H54 (cell line): ENCODE measurements around the gene ZNF710.
A peak's percentile ranks its signal among the peaks of the same experiment; 100 is the strongest.

ENCODE experiments used
- DNase-seq: peaks from one replicate; pipeline ENCODE4 v3.0.0; 2011; ENCODE audit warnings: low spot score, mixed read lengths; ENCODE audit not compliant: insufficient read length
- FAIRE-seq: peaks from 3 replicates; lab custom pipeline; 2011; peaks lifted over from hg19 to GRCh38; lab: Jason Lieb, UNC
- POLR2A ChIP-seq: IDR thresholded peaks from 2 replicates; pipeline ENCODE4 v1.6.1; 2011; ENCODE audit warnings: low read depth, mild to moderate bottlenecking, low read length

The ZNF710 gene

GRCh38 chr15:90035095-90035839 is 34.1 kb downstream of the ZNF710 start:
- no peak for DNase-seq
- TF ChIP-seq POLR2A = no peak
- no peak for FAIRE-seq

DNA sequence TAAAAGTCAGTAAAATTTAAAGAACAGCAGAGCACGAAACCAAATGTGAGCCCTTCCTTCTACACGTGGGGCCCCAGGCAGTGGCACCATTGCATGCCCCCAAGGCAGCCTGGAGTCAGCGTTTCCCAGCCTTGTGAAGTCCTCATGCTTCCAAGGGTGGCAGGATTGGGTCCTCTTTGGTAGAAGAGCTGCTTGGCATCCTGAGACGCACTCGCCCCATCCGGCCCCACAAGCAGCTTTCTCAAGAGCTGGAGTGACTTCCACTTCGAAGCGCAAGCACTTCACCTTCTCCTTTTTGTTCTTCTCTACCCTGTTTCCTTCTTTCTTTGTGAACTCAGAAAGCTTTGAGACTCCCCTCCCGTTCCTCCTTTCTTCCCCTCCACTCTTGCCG is 34.7 kb downstream of the ZNF710 start:
- FAIRE-seq (no peak), DNase-seq (no peak)
- TF ChIP-seq POLR2A = no peak

GRCh38 chr15:90036343-90036742 is 35.2 kb downstream of the ZNF710 start:
- FAIRE-seq = no peak
- no peak for DNase-seq
- TF ChIP-seq POLR2A = no peak

DNA sequence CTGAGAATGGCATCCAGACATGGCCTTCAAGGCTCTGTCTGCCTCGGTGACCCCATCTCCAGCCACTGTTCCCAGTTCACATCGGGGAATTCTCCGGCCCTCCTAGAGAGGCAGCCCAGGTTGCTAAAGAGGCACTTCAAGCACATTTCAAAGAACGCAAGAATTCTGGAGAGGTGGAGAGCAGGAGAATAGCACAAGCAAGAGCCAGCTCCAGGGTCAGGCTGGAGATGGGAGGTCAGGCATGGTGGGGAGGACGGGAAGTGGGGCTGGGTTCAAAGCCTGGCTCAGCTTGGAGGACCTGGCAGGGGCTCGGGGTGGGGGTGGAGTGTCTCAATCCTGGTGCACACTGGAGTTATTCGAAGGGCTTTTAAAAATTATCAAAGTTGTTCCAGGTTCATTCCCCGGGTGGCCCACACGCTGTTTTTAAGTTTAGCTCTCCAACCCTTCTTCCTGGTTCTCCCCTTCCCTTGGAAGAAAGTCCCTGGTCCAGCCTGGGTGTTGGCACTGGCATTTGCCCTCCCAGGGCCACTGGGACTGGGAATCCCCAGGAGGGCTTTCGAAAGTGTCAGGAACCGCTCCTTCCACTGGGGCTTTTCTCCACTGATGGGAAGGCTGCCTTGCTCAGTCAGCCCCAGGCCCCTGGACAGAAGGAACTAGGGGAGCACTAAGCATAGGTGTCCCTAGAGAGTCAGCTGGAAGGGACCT is 35.8 kb downstream of the ZNF710 start:
- no peak for TF ChIP-seq POLR2A
- no peak for FAIRE-seq
- no peak for DNase-seq

DNA sequence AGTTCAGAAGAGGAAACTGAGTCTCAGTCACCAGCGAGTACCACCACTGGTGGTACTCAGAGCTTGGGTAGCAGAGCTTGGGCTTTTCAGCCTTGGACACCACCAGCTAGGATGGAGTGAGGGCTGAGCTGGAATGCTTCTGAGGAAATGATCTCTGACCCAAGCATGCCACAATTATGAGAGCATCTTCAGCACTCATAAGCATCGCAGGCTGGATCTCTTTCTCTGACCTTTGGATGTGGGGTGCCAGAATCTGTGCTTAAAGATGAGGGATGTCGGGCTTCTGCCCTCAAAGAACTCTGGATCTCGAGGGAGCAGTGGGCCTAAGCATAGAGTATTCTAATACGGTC is 36.4 kb downstream of the ZNF710 start:
- DNase-seq = peak; percentile 40
- FAIRE-seq = no peak
- TF ChIP-seq POLR2A = no peak

DNA sequence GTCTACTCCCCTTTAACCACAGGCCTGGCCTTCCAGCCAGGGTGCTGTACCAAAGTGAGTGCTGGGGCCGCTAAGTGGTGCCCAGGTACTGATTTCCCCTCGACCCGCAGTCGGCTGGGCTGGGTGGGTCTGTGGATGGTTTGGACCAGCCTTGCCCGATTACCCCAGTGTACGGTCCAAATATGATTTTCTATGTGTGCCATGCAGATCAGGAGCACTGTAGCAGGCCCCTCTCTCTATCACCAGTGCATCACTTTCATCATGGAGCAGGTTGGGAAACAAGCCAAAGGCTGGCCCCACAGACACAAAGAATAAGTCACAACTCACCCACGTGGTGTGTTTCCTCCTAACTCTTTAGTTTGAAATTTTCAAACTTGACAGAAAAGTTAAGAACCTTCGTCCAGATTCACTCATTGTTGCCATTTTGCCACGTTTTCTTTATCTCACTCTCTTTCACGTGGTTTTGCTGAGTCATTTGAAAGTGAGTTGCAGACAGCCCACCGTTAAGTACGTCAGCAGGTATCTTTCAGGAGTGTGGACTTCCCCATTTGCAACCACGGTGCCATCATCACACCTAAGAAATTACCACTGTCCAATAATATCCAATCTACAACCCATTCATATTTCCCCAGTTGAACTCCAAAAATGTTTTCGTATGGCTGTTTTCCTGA is 37.0 kb downstream of the ZNF710 start:
- DNase-seq (no peak), FAIRE-seq (no peak)
- TF ChIP-seq POLR2A = no peak

DNA sequence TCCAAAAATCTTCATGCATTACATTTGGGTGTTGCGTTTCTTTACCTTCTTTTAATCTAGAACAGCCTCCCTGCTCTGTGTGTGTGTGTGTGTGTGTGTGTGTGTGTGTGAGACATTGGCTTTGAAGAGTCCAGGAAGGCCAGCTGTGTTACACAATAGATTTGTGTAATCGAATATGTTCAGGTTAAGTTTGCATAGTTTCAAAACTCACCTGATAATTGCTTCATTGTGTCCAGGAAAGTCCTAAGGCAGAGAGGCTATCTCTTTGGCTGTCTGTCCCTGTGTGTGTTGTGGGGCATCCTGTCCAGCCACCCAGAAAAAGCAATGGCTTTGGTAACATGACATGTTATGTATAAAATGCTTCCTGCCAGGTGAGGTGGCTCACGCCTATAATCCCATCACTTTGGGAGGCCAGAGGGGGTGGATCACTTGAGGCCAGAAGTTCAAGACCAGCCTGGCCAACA is 37.5 kb downstream of the ZNF710 start:
- FAIRE-seq = no peak
- no peak for TF ChIP-seq POLR2A
- no peak for DNase-seq

DNA sequence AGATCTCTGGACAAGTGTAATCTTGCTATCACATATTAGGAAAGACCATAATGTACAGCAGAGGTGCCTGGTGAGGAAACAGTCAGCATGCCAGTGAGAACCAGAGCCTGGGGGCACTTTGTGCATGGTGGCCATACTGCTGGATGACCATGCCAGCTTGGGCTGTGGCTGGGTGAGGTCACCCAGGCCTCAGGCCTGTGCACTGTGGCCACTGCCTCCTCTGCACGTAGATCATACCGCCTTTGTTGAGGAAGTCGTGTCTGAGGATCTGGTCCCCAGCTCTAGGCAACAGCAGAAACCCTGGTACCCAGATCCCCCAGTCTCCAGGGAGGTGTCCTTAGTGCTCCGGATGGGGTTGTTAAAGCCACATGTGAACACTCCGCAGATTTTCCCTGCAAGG is 38.9 kb downstream of the ZNF710 start:
- FAIRE-seq (no peak), DNase-seq (no peak)
- no peak for TF ChIP-seq POLR2A

DNA sequence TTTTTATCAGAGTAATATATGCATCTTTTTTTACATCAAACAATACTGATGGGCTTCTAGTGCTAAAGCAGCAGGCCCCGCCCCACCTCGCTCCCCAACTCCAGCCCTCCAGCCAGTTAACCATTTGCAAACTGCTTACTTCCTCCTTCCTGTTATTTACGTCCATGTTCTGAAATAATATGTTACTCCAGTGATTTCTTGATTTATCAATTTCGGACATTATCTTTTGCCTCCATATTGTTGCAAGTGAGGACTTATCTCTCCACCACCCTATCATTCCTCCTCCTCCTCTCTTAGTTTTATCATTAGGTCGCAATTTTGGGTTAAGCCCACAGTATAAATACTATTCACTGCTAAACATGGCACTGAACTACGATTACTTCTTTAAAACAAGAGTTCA is 39.5 kb downstream of the ZNF710 start:
- DNase-seq (no peak), FAIRE-seq (no peak)
- no peak for TF ChIP-seq POLR2A

DNA sequence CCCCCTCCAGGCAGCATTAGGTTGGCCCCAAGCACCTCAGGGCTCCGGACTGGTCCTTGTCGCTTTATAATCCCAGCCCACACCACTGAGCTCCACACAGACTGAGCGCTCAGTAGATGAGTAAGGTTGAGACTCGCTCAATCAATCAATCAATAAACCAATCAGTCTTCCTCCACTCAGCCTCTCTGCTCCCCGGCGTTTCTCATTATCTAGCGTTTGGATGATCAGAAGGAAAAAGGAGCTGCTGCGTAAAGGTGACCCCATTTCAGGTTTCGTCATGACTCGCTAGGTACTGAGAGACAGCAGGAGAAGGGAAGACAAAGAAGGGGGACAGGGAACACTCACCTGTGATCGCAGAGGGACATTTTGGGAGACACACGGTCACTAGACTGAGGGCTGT is 41.2 kb downstream of the ZNF710 start:
- FAIRE-seq (no peak), DNase-seq (no peak)
- TF ChIP-seq POLR2A = no peak

- no peak for DNase-seq
- no peak for TF ChIP-seq POLR2A
- FAIRE-seq = no peak
Measured at GRCh38 chr15:90042766-90043529, 41.8 kb downstream of the ZNF710 start.

GRCh38 chr15:90043530-90044010 is 42.4 kb downstream of the ZNF710 start:
- TF ChIP-seq POLR2A = no peak
- DNase-seq (no peak), FAIRE-seq (no peak)

- DNase-seq (no peak), FAIRE-seq (no peak)
- TF ChIP-seq POLR2A = no peak
Measured at GRCh38 chr15:90044191-90044590, 43.1 kb downstream of the ZNF710 start.
